ENCODE results near the gene CGB8. TPM values are rescaled to one million over a fixed set of nuclear protein-coding genes. Genes with fewer than 3 reads are reported as not detected.

The CGB8 gene
- total RNA-seq, 4 donors from 2014 or later = not detected

GRCh38 chr19:49070416-49070815, 21.5 kb upstream of the CGB8 start:
- Histone ChIP-seq H3K36me3 (no peaks in the 10 kb centered on the region), H3K4me3 (no peak overlapping the region), H3K27ac (no peak overlapping the region), H3K4me1 (peaks cover 0 to 10% of the 10 kb centered on the region in 2 donors), H3K9me3 (no peaks in the 10 kb centered on the region), H3K27me3 (peaks cover 14 to 26% of the 10 kb centered on the region in 2 donors)
- TF ChIP-seq, protein P1, sequence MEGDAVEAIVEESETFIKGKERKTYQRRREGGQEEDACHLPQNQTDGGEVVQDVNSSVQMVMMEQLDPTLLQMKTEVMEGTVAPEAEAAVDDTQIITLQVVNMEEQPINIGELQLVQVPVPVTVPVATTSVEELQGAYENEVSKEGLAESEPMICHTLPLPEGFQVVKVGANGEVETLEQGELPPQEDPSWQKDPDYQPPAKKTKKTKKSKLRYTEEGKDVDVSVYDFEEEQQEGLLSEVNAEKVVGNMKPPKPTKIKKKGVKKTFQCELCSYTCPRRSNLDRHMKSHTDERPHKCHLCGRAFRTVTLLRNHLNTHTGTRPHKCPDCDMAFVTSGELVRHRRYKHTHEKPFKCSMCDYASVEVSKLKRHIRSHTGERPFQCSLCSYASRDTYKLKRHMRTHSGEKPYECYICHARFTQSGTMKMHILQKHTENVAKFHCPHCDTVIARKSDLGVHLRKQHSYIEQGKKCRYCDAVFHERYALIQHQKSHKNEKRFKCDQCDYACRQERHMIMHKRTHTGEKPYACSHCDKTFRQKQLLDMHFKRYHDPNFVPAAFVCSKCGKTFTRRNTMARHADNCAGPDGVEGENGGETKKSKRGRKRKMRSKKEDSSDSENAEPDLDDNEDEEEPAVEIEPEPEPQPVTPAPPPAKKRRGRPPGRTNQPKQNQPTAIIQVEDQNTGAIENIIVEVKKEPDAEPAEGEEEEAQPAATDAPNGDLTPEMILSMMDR (IDR thresholded peaks at IDR 0.05) = no peak
- no peak for TF ChIP-seq POLR2A (IDR thresholded peaks at IDR 0.05)
- intact Hi-C loops (cut with DNase I; ENCODE audit: low total_unique reads) = no loop called here
- DNase-seq = no peak

- intact Hi-C loops (cut with DNase I; ENCODE audit: low total_unique reads) = no loop called here
- Histone ChIP-seq H3K27ac (no peak overlapping the region), H3K4me1 (peaks cover 0 to 10% of the 10 kb centered on the region in 2 donors), H3K9me3 (no peaks in the 10 kb centered on the region), H3K27me3 (peaks cover 14 to 21% of the 10 kb centered on the region in 2 donors), H3K4me3 (no peak overlapping the region), H3K36me3 (no peaks in the 10 kb centered on the region)
- no peak for TF ChIP-seq POLR2A (IDR thresholded peaks at IDR 0.05)
- TF ChIP-seq, protein P1 (IDR thresholded peaks at IDR 0.05) = no peak
- no peak for DNase-seq
Observed at GRCh38 chr19:49069026-49069425, 20.1 kb upstream of the CGB8 start.

DNA sequence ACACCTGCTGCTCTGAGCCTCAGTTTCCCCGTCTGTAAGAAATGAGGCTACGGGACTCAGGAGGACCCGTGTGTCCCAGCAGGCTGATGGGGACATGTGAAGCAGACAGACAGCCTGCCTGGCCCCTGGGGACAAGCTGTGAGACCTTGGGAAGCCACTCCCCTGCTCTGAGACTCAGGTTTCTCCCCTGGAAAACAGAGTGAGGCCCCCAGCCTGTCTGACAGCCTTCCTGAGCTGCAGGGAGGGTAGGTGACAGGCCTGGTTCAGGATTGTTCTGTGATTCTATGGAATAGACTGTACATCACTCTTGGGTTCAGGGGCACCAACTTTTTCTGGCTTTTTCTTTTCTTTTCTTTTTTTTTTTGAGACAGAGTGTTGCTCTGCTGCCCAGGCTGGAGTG, 18.6 kb upstream of the CGB8 start:
- Histone ChIP-seq H3K27me3 (peaks cover 8 to 10% of the 10 kb centered on the region in 2 donors), H3K9me3 (no peaks in the 10 kb centered on the region), H3K4me3 (no peak overlapping the region), H3K36me3 (no peaks in the 10 kb centered on the region), H3K27ac (no peak overlapping the region), H3K4me1 (peaks cover 0 to 7% of the 10 kb centered on the region in 2 donors)
- no peak for DNase-seq
- intact Hi-C loops (cut with DNase I; ENCODE audit: low total_unique reads) = no loop called here
- no peak for TF ChIP-seq POLR2A (IDR thresholded peaks at IDR 0.05)
- TF ChIP-seq, protein P1 (IDR thresholded peaks at IDR 0.05) = no peak

DNA sequence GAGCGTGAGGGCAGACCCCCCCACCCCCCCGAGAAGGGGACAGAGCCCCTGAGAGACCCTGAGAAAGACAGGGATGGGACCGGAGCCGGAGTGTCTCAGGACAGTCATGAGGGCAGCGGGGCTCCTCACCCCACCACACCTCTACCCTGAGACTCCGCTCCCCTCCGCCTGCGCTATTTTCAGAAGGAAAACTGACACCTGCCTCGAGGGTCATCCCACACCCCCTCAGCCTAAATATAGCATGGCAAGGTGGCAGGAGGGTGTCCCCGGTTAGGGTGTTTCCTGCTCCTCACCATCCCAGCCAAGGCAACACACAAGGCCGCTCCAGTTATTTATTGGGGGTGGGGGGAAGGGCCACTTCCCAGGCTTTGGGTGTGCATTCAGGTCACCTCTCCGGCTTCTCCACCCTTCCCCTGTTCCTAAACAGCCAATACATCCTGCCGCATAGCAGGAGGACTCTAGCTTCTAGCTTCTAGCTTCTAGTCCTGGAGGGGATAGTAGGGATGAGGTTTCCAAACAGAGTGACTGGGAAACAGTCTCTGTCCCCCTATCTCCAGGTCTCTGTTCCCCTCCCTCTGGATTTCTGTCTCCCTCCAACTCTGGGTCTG, 17.1 kb upstream of the CGB8 start:
- DNase-seq = no peak
- intact Hi-C loops (cut with DNase I; ENCODE audit: low total_unique reads) = no loop called here
- Histone ChIP-seq H3K27me3 (no peaks in the 10 kb centered on the region), H3K4me3 (no peak overlapping the region), H3K36me3 (no peaks in the 10 kb centered on the region), H3K9me3 (no peaks in the 10 kb centered on the region), H3K27ac (no peak overlapping the region), H3K4me1 (no peaks in the 10 kb centered on the region)
- TF ChIP-seq POLR2A (IDR thresholded peaks at IDR 0.05) = no peak
- TF ChIP-seq, protein P1 (IDR thresholded peaks at IDR 0.05) = no peak

DNA sequence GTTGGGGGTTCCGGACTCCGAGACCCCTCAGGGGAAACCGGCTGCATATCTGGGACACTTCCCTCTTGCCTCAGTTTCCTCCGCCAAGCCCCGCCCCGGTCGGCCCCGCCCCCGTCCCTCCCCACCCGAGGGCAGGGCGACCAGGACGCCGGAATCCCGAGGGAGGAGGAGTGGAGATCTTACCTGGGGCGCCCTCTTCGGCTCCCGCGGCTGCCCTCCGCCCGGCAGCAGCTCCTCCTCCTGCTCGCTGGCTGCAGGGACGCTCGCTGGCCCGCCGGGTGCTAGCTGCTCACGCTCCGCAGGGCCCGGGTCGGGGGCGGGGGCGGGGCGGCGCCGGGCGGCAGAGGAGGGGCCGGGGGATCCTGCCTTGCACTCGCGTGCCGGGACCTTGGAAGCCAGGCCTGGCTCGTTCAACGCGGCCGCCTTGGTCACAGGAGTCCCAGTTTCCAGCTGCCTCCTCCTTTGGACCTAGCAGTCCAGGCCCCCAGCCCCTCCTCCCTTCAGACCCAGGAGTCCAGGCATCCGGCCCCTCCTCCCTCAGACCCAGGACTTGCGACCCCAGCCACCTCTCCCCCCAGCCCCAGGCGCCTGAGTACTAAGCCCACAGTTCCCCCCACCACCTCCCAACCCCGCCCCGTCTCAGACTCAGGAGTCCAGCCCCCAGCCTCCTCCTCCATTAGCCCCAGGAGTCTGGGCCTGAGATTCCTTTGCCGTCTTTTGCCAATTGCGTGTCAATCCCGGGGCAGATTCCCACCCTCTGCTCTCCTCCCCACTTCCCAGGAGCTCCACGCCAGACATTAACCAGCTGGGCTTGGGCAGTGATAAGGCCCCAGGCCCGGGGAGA, 16.1 kb upstream of the CGB8 start, which contains the start of gene NTF4:
Gene NTF4 (minus strand): TSS at position 51 of the 844 bp plus-strand sequence. CDS start 2,821 bp downstream, outside the sequence.
- H3K9me3 ChIP-seq = no peaks in the 10 kb centered on the region
- no peak for DNase-seq
- no peak within 1 kb of the TSS for H3K27ac ChIP-seq
- H3K36me3 ChIP-seq = no peaks in the 10 kb centered on the region
- intact Hi-C loops (cut with DNase I; ENCODE audit: low total_unique reads) = no loop called here
- no peak within 1 kb of the TSS for H3K4me3 ChIP-seq
- no peaks in the 10 kb centered on the region for H3K27me3 ChIP-seq
- no peak for TF ChIP-seq POLR2A (IDR thresholded peaks at IDR 0.05)
- TF ChIP-seq, protein P1 (IDR thresholded peaks at IDR 0.05) = no peak
- H3K4me1 ChIP-seq = no peaks in the 10 kb centered on the region
